H9 (cell line): ENCODE data around the gene SLC24A4. TPM values are rescaled to one million over a fixed set of nuclear protein-coding genes. Genes with fewer than 3 reads are reported as not detected.

Experiments used
- DNase-seq: peaks from one replicate; pipeline ENCODE4 v3.0.0-alpha.2; 2017
- H2AFZ ChIP-seq: one replicate; pipeline ENCODE4 v1.6.1; 2013; ENCODE audit warnings: mild to moderate bottlenecking, low read length, control low read depth, moderate library complexity
- H2AK5ac ChIP-seq: 2 replicates; pipeline ENCODE4 v1.6.1; 2013; ENCODE audit warnings: low read length, control low read depth, mixed read lengths; ENCODE audit not compliant: insufficient read length
- H2BK120ac ChIP-seq: one replicate; pipeline ENCODE4 v1.6.1; 2013; ENCODE audit warnings: low read depth, mild to moderate bottlenecking, low read length, control low read depth, inconsistent platforms; ENCODE audit not compliant: poor library complexity, severe bottlenecking
- H2BK12ac ChIP-seq: 2 replicates; pipeline ENCODE4 v1.6.1; 2013; ENCODE audit warnings: low read length, control low read depth, mixed read lengths, low read depth; ENCODE audit not compliant: insufficient read length
- H2BK15ac ChIP-seq: 2 replicates; pipeline ENCODE4 v1.6.1; 2013; ENCODE audit warnings: low read depth, low read length, control low read depth
- H2BK20ac ChIP-seq: one replicate; pipeline ENCODE4 v1.6.1; 2013; ENCODE audit warnings: low read depth, mild to moderate bottlenecking, low read length, control low read depth, inconsistent platforms; ENCODE audit not compliant: poor library complexity, severe bottlenecking
- H2BK5ac ChIP-seq: 2 replicates; pipeline ENCODE4 v1.6.1; 2013; ENCODE audit warnings: low read length, control low read depth, mixed read lengths; ENCODE audit not compliant: insufficient read length
- H3K14ac ChIP-seq: 2 replicates; pipeline ENCODE4 v1.6.1; 2013; ENCODE audit warnings: low read length, control low read depth; ENCODE audit not compliant: insufficient read depth
- H3K18ac ChIP-seq: 2 replicates; pipeline ENCODE4 v1.6.1; 2013; ENCODE audit warnings: low read depth, mild to moderate bottlenecking, mixed read lengths, low read length, control low read depth; ENCODE audit not compliant: insufficient read length
- H3K23ac ChIP-seq: 2 replicates; pipeline ENCODE4 v1.6.1; 2013; ENCODE audit warnings: low read length, control low read depth, mixed read lengths, low read depth; ENCODE audit not compliant: insufficient read length
- H3K23me2 ChIP-seq: 2 replicates; pipeline ENCODE4 v1.6.1; 2013; ENCODE audit warnings: low read depth, mild to moderate bottlenecking, mixed read lengths, low read length, control low read depth; ENCODE audit not compliant: insufficient read length, poor library complexity, severe bottlenecking
- H3K27ac ChIP-seq: 2 replicates; pipeline ENCODE4 v1.5.1; 2013; ENCODE audit warnings: low read length, control low read depth, mixed read lengths, low read depth; ENCODE audit not compliant: insufficient read length
- H3K27me3 ChIP-seq: 2 replicates; pipeline ENCODE4 v1.6.1; 2013; ENCODE audit warnings: low read length, control low read depth, inconsistent platforms; ENCODE audit not compliant: insufficient read depth
- H3K4ac ChIP-seq: 2 replicates; pipeline ENCODE4 v1.6.1; 2013; ENCODE audit warnings: low read depth, mild to moderate bottlenecking, control low read depth, inconsistent platforms, low read length, moderate library complexity
- H3K4me1 ChIP-seq: 2 replicates; pipeline ENCODE4 v1.6.1; 2013; ENCODE audit warnings: low read length, control low read depth, inconsistent platforms; ENCODE audit not compliant: insufficient read depth
- H3K4me2 ChIP-seq: 2 replicates; pipeline ENCODE4 v1.6.1; 2013; ENCODE audit warnings: low read length, control low read depth, mixed read lengths; ENCODE audit not compliant: insufficient read length, insufficient read depth
- H3K56ac ChIP-seq: 2 replicates; pipeline ENCODE4 v1.6.1; 2013; ENCODE audit warnings: low read depth, mild to moderate bottlenecking, mixed read lengths, low read length, control low read depth; ENCODE audit not compliant: insufficient read length
- H3K79me1 ChIP-seq: 2 replicates; pipeline ENCODE4 v1.6.1; 2013; ENCODE audit warnings: low read depth, mild to moderate bottlenecking, moderate library complexity, low read length, control low read depth, inconsistent platforms; ENCODE audit not compliant: insufficient read depth, poor library complexity, severe bottlenecking
- H3K79me2 ChIP-seq: 2 replicates; pipeline ENCODE4 v1.6.1; 2013; ENCODE audit warnings: low read length, control low read depth, inconsistent platforms; ENCODE audit not compliant: insufficient read depth
- H3K9ac ChIP-seq: 2 replicates; pipeline ENCODE4 v1.6.1; 2013; ENCODE audit warnings: low read length, control low read depth, mixed read lengths; ENCODE audit not compliant: insufficient read length; ENCODE audit errors: extremely low read depth
- H3K9me3 ChIP-seq: one replicate; pipeline ENCODE4 v1.6.1; 2013; ENCODE audit warnings: low read depth, low read length, inconsistent platforms; ENCODE audit not compliant: control insufficient read depth
- H3T11ph ChIP-seq: one replicate; pipeline ENCODE4 v1.6.1; 2013; ENCODE audit warnings: mild to moderate bottlenecking, low read length, control low read depth, inconsistent platforms
- H4K20me1 ChIP-seq: one replicate; pipeline ENCODE4 v1.6.1; 2013; ENCODE audit not compliant: control insufficient read depth, insufficient read length, insufficient read depth
- H4K5ac ChIP-seq: 2 replicates; pipeline ENCODE4 v1.6.1; 2013; ENCODE audit warnings: low read depth, mild to moderate bottlenecking, mixed read lengths, low read length, control low read depth; ENCODE audit not compliant: insufficient read length
- H4K8ac ChIP-seq: replicated peaks from 2 replicates; pipeline ENCODE4 v1.6.1; 2013; ENCODE audit warnings: low read length, control low read depth, mixed read lengths, low read depth; ENCODE audit not compliant: insufficient read length
- H4K91ac ChIP-seq: 2 replicates; pipeline ENCODE4 v1.6.1; 2013; ENCODE audit warnings: low read depth, mild to moderate bottlenecking, moderate library complexity, mixed read lengths, low read length, control low read depth; ENCODE audit not compliant: insufficient read length
- H3K27ac Mint-ChIP-seq, 3 experiments: 2 replicates in 2 of 3; 3 replicates in 1 of 3; pipeline ENCODE4 v1.8.0; 2020 to 2021; ENCODE audit warnings: mixed read lengths in 3 of 3, mild to moderate bottlenecking in 1 of 3, moderate library complexity in 1 of 3
- H3K27me3 Mint-ChIP-seq: 2 replicates; pipeline ENCODE4 v1.8.0; 2021; ENCODE audit warnings: low read depth, mild to moderate bottlenecking, moderate library complexity, mixed read lengths
- H3K36me3 Mint-ChIP-seq, 3 experiments: 2 replicates in 2 of 3; 3 replicates in 1 of 3; pipeline ENCODE4 v1.8.0; 2020 to 2021; ENCODE audit warnings: low read depth in 3 of 3, mixed read lengths in 3 of 3; ENCODE audit not compliant: insufficient read depth in 1 of 3
- H3K4me1 Mint-ChIP-seq, 2 experiments: 2 replicates each; pipeline ENCODE4 v1.8.0; 2020; ENCODE audit warnings: mixed read lengths in 2 of 2
- H3K4me3 Mint-ChIP-seq, 2 experiments: 2 replicates in 1 of 2; 3 replicates in 1 of 2; pipeline ENCODE4 v1.8.0; 2020 to 2021; ENCODE audit warnings: mild to moderate bottlenecking in 2 of 2, mixed read lengths in 2 of 2, moderate library complexity in 1 of 2
- H3K9me3 Mint-ChIP-seq, 2 experiments: 2 replicates in 1 of 2; 3 replicates in 1 of 2; pipeline ENCODE4 v1.8.0; 2020; ENCODE audit warnings: mild to moderate bottlenecking in 2 of 2, mixed read lengths in 2 of 2, moderate library complexity in 1 of 2
- WGBS: extraction: QIAGEN DNeasy Blood & Tissue Kit; methylation state at CpG from one replicate; pipeline ENCODE4 v1.1.7; 2013; ENCODE audit warnings: missing lambda C conversion rate, low lambda C conversion rate, mixed read lengths; ENCODE audit not compliant: insufficient read length; ENCODE audit errors: extremely low coverage; 5-methylcytosine and 5-hydroxymethylcytosine counted together
- total RNA-seq: library from RNA; stranded (reverse); gene quantifications from 2 replicates; pipeline ENCODE4 v1.2.1, GENCODE V29; 2021
- TF ChIP-seq, protein P1 (sequence below): fragments of 200-600 bp; sonication (generic); conservative IDR thresholded peaks from 3 replicates; pipeline ENCODE4 v1.8.0; 2021; ENCODE audit warnings: antibody characterized with exemption, mild to moderate bottlenecking

The SLC24A4 gene
- total RNA-seq, 1 experiment from 2014 or later = 0.24 TPM

- H3K27ac ChIP-seq = no peak overlapping the region
- no peaks in the 10 kb centered on the region for H3K36me3 Mint-ChIP-seq
- no CpG with 5 or more reads among the region's 8 CpGs for WGBS
- H2AK5ac ChIP-seq = no peak overlapping the region
- H3K9ac ChIP-seq = no peak overlapping the region
- H2BK12ac ChIP-seq = no peak overlapping the region
- H3K18ac ChIP-seq = no peak overlapping the region
- no peak overlapping the region for H3K4ac ChIP-seq
- no peak overlapping the region for H2BK15ac ChIP-seq
- no peak overlapping the region for H4K5ac ChIP-seq
- no peak for DNase-seq
- H3K27ac Mint-ChIP-seq = no peak overlapping the region
- no peaks in the 10 kb centered on the region for H4K20me1 ChIP-seq
- TF ChIP-seq, protein P1, sequence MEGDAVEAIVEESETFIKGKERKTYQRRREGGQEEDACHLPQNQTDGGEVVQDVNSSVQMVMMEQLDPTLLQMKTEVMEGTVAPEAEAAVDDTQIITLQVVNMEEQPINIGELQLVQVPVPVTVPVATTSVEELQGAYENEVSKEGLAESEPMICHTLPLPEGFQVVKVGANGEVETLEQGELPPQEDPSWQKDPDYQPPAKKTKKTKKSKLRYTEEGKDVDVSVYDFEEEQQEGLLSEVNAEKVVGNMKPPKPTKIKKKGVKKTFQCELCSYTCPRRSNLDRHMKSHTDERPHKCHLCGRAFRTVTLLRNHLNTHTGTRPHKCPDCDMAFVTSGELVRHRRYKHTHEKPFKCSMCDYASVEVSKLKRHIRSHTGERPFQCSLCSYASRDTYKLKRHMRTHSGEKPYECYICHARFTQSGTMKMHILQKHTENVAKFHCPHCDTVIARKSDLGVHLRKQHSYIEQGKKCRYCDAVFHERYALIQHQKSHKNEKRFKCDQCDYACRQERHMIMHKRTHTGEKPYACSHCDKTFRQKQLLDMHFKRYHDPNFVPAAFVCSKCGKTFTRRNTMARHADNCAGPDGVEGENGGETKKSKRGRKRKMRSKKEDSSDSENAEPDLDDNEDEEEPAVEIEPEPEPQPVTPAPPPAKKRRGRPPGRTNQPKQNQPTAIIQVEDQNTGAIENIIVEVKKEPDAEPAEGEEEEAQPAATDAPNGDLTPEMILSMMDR = no peak
- no peak overlapping the region for H4K91ac ChIP-seq
- no peak overlapping the region for H3K56ac ChIP-seq
- no peaks in the 10 kb centered on the region for H3K23me2 ChIP-seq
- H3K79me1 ChIP-seq = no peaks in the 10 kb centered on the region
- H3K27me3 ChIP-seq = no peaks in the 10 kb centered on the region; the same call in 1 of the 2 replicates
- no peak overlapping the region for H3T11ph ChIP-seq
- H3K4me1 ChIP-seq = no peaks in the 10 kb centered on the region
- H3K9me3 Mint-ChIP-seq = no peaks in the 10 kb centered on the region; a peak in 1 of 5 replicates
- H3K79me2 ChIP-seq = no peaks in the 10 kb centered on the region
- H3K14ac ChIP-seq = no peak overlapping the region
- no peak overlapping the region for H2BK120ac ChIP-seq
- H3K4me1 Mint-ChIP-seq = peaks cover 3 to 13% of the 10 kb centered on the region in 2 experiments
- no peaks in the 10 kb centered on the region for H3K9me3 ChIP-seq
- H3K4me2 ChIP-seq = no peak overlapping the region
- no peak overlapping the region for H2BK5ac ChIP-seq
- H3K27me3 Mint-ChIP-seq = peaks cover 2% of the 10 kb centered on the region
- no peak overlapping the region for H2BK20ac ChIP-seq
- H3K23ac ChIP-seq = no peak overlapping the region
- no peak overlapping the region for H4K8ac ChIP-seq
- H3K4me3 Mint-ChIP-seq = no peak overlapping the region
- no peak overlapping the region for H2AFZ ChIP-seq
These were observed 130.7 kb downstream of the SLC24A4 start for GRCh38 chr14:92453691-92454090.
